GM19397 (cell line): ENCODE results near the gene KRT86.
A peak's percentile ranks its signal among the peaks of the same experiment; 100 is the strongest.
"Not testable (repeated sequence)": the region's sequence is repeated elsewhere in the genome, so short reads cannot be mapped to it uniquely, and the experiment has no call there.

Source experiments
- ATAC-seq: cut with Tn5 transposase; IDR thresholded peaks from one replicate; pipeline ENCODE4 v1.9.1; 2021; ENCODE audit warnings: mild to moderate bottlenecking, moderate library complexity; ENCODE audit not compliant: unreplicated experiment

KRT86 gene

DNA sequence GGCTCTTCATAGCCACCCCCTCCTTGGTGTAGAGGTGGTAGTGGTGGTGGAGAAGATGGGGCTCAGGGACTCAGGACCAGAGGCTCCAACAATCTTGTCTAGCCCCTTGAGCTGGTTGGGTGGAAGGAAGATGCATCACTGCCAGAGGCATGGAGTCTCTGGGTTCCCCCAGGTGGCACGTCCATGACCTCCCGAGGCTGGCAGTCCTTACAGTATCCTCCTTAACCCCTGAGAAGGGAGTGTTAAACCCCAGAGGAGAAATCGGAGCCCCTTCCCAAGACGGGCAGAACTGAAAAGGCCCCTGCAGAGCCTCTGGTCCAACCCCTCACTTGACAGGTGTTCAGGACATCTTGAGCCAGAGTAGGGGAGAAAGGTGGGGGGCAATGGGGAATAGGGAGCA, 37.6 kb downstream of the KRT86 start:
- no peak for ATAC-seq

DNA sequence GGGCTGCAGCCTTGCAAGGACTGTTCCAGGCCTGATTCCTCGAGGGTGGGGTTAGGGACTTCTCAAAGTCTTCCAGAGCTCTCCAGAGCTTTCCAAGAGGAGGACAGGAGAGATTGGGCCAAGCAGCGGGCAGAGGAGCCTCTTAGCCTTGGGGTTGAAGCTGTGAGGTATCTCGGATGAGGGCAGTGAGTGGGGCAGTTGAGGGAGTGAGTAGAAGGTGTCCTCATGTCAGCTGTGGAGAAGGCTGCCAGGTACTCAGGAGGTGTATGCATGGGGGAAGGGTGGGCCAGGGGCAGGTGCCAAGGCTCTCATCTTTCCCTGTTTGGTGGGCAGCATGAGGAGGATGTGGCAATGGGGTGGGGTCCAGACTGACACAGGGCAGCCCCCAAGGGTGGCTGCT, 39.0 kb downstream of the KRT86 start:
- ATAC-seq: no peak

DNA sequence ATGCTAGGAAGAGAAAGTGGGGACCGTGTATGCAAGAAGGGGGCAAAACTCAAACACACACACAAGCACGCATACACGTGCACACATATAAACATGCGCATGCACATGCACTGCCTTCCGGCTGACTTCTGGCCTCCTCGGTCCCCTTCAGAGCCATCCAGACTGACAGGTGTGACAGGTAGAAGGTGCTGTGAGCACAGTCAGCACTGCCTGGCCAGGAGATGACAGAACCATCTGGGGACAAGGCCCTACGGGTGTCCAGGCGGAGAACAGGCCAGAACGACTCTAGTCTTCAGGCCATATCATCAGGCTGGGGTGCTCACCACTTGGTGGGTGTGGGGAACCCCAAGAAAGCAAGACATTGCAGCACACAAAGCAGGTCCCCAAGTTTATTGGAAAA, 39.5 kb downstream of the KRT86 start:
- no peak for ATAC-seq

DNA sequence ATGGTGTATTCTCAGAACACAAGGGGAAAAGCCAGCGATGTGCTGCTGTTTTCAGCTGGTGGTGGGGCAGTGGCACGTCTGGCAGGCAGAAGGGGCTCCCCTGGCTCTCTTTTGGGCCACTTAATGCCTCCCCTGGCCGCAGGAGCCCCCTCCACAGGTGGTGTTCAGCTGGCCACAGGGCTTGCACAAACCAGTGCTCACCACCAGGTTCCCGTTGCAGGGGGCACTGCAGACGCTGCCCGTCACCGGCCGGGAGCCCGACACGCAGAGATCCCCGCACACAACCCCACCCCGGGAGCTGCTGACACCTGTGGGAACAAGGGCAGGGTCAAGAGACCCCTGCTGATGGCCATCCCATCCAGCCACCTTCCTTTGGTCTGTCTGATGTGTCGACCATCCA, 40.1 kb downstream of the KRT86 start:
- ATAC-seq: no peak

DNA sequence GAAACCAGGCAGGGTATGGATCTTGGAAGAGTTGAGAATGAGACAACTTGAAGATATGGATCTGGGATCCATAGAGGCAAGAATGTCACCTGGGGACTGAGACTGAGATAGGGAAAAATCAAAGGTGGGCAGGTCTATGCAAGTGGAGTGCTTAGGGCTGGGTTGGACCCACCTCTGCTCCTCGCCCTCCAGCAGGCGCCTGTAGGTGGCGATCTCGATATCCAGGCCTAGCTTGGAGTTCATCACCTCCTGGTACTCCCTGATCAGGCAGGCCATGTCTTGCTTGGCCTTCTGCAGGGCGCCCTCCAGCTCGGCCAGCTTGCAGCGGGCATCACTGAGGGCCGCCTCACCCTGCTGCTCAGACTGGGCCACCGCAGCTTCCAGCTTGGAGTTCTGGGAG, 41.3 kb downstream of the KRT86 start:
- not testable (repeated sequence) for ATAC-seq

DNA sequence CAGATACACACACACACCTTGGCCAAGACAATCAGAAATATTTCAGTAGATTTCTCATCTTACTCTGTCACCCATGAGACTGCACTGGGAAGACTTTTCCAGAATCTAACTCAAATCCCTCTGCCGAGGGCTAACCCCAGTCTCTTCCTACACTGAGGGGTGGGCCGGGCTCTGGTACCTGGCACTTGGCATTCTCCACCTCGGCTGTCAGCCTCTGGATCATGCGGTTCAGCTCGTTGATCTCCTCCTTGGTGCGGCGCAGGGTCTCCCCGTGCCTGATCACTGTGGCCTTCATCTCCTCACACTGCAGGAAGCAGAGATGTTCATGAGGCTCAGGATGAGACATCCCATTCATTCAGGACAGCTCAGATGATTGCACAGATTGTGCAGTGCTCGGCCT, 41.8 kb downstream of the KRT86 start:
- ATAC-seq: no peak

DNA sequence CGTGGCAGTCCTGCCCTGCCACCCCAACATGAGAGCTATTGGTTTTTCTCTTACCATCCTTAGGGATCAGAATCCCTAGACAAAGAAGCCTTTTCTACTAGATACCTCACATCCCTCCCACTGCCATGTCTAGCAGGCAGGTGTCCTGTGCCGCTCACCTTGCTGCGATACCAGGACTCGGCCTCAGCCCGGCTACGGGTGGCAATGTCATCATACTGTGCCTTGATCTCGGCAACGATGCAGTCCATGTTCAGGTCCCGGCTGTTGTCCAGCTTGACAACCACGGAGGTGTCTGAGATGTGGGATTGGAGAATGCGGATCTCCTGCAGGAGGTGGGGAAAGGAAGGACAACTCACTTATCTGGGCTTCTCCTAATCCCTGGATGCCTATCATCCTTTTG, 42.3 kb downstream of the KRT86 start:
- ATAC-seq: no peak

DNA sequence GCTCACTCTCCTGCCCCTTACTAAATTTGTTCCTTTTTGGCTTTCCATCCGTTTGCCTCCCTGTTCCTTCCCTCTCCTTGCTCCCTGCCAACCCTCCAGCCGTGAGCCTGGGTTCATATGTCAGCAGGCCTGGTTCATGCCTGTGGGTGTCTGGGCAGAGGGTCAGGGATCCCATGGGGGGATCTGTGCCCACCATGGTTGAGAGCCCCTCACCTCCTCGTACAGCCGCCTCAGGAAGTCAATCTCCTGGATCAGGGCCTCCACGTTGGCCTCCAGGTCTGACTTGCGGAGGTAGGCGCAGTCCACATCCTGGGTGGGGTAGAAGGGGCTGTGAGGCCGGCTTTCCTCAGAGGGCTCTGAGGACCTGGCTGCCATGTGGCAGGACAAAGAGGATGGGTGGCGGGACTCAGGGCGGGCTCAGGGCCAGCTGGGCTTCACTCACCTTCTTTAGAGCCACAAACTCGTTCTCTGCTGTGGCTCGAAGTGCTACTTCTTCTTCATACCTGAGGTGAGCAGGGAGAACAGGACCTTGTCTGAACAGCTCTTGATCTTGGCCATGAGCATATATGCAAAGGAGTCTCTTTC, 43.1 kb downstream of the KRT86 start:
- ATAC-seq: no peak

DNA sequence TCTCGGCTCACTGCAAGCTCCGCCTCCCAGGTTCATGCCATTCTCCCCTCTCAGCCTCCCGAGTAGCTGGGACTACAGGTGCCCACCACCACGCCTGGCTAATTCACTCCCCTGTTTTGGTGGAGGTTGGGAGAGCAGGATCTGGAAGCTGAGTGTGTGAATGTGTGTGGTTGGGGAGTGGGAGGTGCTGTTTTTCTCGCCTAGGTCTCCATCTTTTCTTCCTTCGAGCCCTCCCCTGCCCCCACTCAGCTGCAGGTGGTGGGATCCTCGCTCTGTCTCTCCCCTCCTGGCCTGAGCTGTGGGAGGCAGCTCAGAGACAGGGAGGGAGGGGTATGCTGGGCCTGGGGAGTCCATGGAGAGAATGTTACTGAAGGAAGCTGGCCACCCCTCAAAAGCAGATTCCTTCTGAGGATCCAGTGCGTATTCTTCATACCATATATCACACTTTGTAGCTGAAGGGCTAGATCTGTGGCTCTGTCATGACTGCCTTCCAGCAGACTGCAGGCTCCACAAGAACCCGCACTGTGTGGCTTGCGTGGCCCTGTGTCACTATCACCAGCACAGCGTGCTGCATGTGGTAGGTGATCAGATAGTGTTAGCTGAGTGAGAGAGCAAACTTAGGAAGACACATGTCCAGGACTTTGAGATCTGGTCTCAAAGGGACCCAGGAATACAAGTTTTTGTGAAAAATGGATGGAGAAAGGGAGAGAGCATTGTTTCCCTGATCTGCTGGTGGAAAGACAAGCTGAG, 44.0 kb downstream of the KRT86 start:
- no peak for ATAC-seq

DNA sequence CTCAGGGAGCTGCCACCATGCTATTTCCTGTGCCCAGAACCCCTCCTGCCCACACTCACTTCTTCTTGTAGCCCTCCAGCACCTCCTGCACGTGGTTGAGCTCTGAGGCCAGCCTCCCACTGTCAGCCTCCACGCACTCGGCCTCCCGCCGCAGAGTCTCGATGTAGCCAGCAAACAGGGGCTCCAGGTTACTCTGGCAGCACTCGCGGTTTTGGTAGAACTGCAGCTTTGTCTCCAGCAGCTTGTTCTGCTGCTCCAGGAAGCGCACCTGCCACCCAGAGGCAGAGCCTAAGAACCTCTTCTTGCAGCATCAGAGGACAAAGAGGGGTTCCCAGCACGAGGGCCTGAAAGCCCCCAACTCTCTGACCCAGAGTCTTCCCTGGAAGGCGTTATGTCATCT, 44.7 kb downstream of the KRT86 start:
- ATAC-seq: no peak

DNA sequence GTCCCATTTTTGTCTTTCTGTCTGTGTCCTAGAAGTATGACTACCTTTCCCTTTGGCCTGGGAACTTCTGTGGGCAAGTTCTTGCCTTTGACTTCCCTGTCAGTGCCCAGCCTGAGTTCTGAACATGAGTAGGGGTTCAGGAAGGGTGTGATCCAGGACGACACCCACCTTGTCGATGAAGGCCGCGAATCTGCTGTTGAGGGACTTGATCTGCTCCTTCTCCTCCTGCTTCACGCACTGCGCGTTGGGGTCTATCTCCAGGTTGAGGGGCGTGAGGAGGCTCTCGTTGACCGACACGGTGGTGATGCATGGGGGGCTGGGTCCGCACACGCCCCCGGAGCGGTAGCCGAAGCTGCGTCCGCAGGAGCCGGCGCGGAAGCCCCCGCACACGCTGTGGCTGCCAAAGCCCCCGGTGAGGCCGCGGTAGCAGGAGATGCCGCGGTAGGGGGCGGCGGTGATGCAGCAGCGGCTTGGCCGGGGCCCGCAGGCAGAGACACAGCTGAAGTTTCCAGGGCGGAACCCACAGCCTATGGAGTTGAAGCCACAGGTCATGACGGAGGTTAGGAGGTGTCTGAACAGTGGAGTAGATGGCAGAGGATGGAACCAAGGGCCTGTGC, 46.4 kb downstream of the KRT86 start, which contains the start of gene KRT83:
TSS of gene KRT83 (minus strand) at position 615 of the 617 bp plus-strand sequence. CDS start at position 552, 63 bp downstream.
- ATAC-seq: no peak

DNA sequence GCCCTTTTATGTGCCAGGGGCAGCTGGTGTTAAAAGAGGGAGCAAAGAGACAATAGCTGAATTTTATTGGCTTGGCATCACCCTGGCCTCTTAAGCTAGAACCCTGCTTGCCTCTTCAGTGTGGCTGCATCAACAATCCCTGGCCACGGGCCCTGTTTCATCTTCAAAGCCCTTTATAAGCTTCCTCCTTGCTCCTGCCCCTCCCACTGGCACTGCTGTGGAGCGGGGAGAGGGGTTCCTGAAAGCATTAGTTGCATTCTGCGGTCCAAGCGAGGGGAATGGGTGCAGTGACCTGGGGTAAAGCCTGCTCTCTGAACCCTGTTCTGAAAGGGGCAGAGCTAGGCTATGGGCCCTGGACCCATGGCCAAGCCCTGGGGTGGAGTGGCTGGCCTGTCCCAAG, 47.0 kb downstream of the KRT86 start:
- ATAC-seq: no peak

DNA sequence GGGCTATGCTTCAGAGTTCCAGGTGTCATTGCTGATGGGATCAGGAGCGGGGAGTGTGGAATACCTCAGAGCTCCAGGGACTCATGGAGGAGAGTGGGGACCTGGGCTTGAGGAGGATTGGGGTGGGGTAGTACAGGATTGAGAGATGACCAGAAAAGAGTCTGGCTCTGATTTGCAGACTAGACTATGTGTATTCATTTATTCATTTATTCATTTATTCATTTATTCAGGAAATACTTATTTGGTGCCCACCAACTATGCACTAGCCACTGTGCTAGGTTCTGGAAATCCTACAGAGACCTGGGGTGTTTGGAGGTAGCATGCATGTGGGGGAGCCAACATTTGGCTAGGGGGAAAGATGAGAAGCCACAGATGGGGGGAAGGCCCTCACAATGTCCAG, 47.6 kb downstream of the KRT86 start:
- ATAC-seq: no peak

DNA sequence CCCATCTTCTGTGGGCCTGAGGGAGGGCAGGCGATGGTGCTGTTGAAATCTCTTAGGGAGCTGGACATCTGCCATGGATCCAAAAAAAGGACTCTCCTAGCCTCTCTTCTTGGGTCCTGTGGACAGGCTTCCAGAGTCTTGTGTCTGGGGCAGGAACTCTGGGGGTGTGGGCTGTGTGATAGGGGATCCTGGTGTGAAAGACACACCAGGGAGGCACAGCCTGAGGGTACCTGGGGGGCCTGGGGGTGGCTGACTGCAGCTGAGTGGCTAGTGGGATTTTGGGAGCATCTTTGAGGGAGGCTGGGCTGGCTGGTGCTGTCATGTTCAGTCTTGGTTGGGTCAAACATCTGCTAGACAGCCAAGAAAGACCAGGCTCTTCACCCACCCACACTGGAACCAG, 48.6 kb downstream of the KRT86 start:
- no peak for ATAC-seq

DNA sequence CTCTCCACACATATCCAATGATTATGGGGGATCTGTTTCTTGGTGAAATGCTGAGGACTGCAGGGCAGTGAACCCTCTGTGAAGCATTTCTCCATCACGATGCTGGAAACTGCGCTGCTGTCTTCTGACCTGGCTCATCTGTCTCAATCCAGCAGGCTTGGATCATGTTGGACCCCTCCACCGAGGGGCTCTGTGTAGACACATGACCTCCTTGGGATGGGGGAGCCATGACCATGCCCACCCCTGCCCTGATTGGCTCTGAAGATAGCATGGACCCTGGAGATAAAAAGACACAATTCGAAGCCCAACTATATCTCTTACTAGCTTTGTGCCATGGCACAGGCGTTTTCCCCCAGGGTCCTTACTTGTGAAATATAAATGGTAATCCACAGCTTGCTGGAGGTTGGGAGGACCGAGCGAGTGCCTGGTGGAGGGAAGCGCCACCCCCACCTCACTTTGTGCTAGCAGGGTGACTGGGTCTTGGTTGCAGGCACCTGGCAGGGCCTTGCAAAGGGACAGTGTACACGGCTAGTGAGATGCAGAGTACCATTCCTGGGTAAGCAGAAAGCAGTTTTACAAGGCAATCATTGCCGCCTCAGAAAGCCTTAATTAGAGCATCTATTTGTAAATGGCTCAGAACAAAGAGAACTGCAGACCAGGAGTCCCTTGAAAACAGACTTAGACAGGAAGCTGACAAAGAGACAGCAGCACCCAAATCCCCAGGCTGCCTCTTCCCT, 49.1 kb downstream of the KRT86 start:
- no peak for ATAC-seq

DNA sequence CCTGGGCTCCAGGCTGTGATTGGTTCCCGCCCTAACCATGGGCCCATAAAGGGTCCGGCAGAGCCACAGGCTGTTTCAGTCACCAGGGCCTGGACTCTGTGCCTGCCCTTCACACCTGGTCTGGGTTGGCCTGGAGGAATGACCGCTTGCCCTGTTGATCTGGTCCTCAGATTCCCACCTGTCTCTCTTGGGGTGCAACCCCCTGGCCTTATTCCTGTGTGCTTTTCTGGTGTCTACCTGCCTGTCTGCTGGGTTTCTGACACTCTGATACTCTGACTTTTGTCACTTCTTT, 49.7 kb downstream of the KRT86 start:
- ATAC-seq: no peak

DNA sequence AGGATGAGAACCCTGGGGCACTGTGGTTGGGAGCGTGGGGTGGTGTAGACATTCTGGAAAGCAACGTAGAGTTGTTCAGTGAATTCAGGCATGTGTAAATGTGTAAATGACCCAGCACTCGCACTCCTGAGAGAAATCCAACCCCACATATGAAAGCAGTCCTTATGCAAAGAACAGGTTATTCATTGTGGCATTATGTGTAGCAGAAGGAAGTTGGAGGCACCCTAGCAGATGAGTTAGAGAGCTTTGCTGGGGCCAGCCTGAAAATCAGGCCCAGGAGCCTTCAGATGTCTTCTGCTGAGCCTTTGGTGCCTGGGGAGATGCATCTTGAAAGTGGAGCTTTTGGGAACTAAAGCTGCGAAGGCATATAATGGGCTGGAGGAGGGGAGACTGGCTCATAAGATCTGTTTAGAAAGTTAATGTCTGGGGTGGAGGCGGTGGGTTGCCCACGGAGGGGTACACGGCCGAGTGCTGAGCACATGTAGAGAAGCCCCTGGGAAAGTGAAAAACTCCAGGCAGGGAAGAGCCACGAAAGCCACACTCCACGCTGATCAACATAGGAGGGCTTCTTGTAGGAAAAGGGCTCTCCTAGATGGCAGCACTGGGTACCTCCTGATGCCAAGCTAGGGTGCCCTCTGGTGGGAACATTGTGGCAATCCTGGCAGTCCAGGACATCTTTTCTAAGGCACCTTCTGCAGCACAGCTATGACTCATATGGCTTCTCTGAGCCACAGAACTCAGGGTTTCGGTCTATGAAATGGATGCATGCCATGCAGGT, 52.8 kb downstream of the KRT86 start:
- ATAC-seq: peak; percentile 80

DNA sequence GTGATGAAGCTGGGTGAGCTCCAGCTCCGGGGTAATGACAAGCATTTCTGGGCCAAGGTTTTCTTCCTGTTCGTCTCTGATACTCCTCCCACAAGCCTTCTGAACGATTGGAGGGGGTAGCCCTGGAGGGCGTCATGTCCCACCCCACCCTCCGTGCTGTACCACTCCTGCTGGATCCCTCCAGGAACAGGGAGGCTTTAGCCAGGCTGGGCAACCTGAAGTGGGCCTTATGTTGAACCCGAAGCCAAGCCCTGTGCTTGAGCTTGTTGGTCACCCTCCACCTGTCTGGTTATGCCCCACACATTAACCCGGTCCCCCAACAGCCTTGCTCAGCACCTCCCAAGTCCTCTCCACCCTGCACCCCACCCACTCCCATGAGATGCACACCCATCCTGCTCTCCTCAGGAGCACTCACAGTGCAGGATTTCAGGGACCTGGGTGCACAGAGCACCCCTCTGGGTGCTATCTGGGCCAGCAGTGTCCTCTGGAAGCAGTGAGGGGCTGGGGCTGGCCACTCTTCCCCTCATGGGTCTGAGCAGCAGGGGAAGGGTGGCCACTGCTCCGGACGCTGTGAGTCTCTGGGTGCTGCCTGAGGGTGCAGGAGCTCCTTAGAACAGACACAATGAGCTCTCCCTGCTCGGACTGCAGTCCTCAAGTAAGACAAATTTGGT, 53.5 kb downstream of the KRT86 start:
- no peak for ATAC-seq

DNA sequence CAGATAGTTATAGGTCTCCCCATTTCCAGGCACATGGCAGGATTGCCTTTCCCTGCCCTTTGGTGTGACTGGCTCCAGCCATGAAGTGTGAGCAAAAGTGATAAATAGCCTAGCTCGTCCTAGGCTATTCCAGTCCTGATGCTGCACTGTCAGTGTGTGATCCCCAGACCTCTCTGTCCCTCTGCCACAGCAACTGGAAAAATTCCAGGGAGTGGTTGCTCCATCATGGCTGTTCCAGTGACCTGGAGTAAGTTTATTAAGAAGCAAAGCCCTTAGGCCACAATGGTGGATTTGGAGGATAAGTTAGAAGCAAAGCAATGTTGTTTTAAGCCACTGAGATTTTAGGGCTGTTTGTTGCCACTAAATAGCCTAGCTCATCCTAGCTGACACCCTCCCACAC, 56.6 kb downstream of the KRT86 start:
- no peak for ATAC-seq

DNA sequence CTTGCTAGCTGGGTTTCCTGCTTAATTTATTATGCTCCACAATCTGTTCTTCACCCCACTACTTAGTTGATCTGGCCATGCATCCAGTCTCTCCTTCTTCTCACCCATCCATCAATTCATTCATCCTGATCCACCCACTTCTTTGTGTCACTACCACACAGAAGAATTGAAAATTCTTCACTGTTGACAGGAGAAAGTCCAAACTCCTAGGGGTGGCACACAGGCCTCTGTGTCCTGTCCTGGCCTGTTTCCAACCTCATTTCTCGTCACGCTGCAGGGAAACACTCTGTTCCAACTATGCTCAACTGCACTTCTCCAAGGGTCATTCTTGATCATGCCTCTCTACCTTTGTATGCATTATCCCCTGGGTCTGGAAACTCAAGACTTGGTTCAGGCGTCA, 57.4 kb downstream of the KRT86 start:
- ATAC-seq: no peak

DNA sequence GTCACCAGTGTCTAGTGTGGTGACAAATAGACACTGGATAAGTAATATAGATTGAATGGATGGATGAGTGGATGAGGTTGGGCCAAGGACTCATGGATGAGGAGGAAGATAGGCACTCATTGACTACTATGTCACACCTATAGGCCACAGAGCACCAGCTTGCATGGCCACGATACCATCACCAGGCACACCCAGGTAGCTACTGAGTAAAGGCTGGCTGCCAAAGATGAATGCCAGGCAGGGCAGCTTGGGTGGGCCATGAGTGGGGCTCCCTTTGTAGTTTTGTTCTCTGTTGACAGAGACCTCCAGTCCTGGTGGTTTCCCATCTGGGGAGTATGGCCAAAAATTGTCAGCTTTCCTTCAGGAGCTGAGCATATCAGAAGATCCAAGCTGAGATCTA, 57.9 kb downstream of the KRT86 start:
- ATAC-seq: no peak
